ENCODE measurements around the gene MLYCD.

DNA sequence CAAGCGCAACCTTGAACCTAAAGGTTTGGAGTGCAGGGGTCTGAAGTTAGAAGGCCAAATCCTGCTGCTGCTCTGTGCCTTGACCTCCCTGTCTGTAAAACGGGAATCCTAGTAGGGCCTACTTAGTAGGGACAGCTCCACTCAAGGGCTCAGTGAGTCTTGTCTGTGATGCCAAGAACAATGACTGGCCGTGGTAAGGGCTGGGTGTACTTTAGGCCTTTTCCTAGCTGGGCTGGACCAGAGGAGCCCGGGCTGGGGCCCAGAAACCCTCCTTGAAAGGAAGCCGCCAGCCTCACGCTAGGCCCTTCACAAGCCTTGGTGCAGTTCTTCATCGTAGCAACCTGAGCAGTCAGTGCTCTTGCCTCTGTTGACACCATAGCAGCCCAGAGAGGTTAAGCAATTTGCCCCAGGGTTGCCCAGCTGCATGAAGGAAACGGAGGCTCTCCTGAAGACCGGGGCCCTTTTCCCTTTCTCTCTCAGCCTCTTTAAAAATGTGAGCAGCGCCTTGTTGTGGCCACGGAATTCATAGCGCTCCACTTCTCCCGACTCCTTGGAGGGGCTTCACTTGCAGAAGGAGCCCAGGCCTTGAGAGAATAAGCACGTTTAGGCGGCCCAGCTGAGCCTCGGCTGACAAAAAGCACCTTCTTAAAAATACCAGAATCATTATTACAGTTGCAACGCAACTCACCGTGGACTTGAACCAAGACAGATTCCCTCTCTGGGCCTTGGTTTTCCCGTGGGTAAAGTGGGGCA, 73.5 kb downstream of the MLYCD start:
- TF ChIP-seq CTCF (IDR thresholded peaks at IDR 0.05) (no peak), POLR2A (IDR thresholded peaks at IDR 0.05) (no peak)

Data from body of pancreas (tissue), 4 donors.